GM19452 (cell line): ENCODE data around the gene DAPK2.
"Not testable (repeated sequence)": the region's sequence is repeated elsewhere in the genome, so short reads cannot be mapped to it uniquely, and the experiment has no call there.

Source experiments
- ATAC-seq: cut with Tn5 transposase; IDR thresholded peaks from one replicate; pipeline ENCODE4 v1.9.1; 2021; ENCODE audit not compliant: unreplicated experiment

DAPK2 gene

GRCh38 chr15:63978511-63979261 is 67.6 kb downstream of the DAPK2 start:
- no peak for ATAC-seq

- no peak for ATAC-seq
These were observed 69.2 kb downstream of the DAPK2 start for GRCh38 chr15:63977119-63977518.

DNA sequence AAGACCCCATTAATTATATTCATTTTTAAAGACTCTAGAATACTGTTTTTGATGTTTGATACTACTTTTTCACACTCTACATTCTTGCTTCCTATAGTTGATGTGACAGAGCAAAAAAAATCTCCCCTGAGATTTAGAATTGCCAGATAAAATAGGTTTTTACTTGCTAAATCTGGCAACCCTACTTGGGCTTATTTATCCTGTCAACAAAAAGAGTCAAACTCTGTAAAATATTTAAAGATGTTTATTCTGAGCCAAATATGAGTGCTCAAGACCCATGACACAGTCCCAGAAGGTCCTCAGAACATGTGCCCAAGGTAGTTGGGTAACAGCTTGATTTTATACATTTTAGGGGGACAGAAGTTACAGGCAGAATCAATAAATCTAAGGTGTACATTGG is 72.3 kb downstream of the DAPK2 start:
- ATAC-seq, result no peak

DNA sequence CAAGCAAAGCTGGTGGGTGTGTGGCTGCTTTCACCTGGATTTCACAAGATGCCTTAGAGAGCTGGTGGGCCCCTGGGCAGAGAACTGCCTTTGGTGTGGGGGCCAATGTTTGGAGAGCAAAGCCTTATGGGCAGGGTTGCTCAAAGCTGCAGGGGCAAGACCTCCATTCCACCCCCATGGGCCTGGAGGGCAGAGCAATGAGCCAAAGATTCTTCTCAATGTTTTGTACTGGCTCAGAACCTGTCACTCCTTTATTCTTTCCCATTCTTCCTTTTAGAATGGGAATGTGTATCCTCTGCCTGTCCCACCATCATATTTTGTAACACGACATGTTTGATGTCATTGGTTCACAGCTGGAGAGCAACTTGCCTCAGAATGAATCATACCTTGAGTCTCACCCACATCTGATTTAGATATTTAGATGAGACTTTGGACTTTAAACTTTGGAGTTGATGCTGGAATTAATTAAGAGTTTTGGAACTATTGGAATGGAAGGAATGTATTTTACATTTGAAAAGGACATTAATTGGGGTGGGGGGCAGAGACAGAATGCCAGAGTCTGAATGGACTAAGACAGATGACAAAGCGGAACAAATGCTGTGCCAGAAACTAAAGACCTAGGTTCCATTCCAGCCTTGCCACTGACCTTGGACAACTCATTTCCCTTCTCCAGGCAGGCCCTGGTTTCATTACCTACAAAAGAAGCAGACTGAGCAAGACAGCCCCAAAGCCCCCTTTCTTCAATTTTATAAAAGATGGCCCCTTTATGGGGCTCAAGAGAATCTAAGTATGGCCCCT is 72.9 kb downstream of the DAPK2 start:
- ATAC-seq, result no peak

DNA sequence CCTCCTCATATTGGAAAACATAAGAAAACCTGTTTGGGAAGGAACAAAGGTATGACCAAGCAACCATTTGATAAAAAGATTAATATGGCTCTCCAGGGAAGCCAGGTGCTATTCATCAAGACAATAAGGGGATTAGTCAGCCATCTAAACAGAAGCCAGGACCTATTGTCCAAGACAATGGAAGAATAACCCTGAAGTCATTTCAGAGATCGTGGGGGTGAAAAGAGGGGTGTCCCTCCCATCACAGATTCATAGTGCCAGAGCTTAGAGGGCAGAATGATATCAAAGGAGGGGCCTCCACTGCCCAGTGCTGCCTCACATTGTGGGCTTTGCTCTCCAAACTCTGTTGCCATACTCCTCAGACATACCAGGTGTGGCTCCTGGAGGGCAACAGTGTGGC is 73.5 kb downstream of the DAPK2 start:
- no peak for ATAC-seq

DNA sequence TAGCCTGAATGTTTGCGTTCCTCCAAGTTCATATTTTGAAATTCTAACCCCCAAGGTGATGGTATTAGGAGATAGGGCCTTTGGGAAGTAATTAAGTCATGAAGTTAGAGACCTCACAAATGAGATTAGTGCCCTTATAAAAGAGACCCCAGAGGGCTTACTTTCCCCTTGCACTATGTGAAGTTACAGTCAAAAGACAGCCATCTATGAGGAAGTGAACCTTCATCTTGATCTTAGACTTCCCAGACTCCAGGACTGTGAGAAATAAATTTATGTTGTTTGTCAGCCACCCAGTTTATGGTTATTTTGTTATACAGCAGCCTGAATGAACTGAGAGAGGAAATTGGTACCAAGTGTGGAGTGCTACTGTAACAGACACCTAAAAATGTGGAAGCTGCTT is 74.4 kb downstream of the DAPK2 start:
- ATAC-seq, result no peak

GRCh38 chr15:63971427-63971805 is 74.9 kb downstream of the DAPK2 start:
- ATAC-seq, result peak; percentile 25

- ATAC-seq, result peak; percentile 95
These were observed 75.5 kb downstream of the DAPK2 start for GRCh38 chr15:63970621-63971426.

GRCh38 chr15:63969652-63970421 is 76.4 kb downstream of the DAPK2 start:
- ATAC-seq, result no peak

DNA sequence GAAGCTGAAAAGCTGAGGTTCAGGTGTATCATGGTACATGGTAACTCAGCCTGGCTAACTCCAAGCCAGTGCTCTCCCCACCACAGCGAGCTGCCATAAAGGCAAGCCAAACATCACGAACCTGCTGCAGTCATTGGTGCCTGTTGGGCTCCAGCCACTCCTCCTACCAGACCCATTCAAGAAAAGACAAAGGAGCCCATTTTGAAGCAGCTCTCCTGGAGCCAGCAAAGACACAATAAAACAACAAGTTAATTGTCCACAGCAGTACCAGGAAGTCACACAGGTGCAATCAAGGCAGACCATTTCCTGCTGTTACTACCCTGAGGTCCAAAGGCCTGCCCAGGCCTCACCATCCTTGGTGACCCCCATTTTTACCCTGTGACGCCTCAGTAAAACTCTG is 77.6 kb downstream of the DAPK2 start:
- no peak for ATAC-seq

DNA sequence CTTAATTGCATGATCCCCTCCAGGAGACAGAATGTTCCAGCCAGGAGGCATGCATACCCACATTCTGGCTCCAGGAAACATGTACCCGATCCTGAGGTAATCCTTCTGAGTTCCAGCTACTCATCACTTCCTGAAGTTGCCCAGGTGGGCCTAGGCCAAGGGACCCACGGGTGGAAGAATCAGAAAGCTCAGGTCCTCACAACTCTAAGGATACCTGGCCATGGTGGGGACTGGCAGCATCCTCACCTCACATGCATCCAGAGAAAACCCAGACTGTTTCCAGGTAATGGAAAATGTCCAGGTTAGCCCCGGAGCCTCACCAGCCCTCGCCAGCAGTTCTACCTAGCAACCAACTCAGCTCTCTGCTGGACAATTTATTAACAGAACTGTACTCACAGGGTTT is 78.2 kb downstream of the DAPK2 start:
- ATAC-seq, result no peak

DNA sequence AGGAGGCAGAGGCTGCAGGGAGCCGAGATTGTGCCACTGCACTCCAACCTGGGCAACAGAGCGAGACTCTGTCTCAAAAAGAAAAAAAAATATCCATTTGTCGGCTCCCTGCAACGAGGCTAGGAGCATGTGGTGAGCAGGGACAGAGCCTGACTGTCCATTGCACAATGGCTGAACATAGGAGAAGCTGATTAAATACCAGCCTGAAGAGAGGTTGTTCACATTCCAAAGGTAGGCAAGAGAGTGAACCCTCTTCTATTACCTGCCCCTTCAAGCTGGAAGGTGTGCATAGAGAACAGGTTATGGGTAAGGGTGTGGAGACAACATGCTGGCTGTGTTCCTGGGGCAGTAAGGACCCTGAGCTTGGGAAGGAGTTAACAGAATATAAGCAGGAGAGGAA is 78.7 kb downstream of the DAPK2 start:
- ATAC-seq, result no peak

DNA sequence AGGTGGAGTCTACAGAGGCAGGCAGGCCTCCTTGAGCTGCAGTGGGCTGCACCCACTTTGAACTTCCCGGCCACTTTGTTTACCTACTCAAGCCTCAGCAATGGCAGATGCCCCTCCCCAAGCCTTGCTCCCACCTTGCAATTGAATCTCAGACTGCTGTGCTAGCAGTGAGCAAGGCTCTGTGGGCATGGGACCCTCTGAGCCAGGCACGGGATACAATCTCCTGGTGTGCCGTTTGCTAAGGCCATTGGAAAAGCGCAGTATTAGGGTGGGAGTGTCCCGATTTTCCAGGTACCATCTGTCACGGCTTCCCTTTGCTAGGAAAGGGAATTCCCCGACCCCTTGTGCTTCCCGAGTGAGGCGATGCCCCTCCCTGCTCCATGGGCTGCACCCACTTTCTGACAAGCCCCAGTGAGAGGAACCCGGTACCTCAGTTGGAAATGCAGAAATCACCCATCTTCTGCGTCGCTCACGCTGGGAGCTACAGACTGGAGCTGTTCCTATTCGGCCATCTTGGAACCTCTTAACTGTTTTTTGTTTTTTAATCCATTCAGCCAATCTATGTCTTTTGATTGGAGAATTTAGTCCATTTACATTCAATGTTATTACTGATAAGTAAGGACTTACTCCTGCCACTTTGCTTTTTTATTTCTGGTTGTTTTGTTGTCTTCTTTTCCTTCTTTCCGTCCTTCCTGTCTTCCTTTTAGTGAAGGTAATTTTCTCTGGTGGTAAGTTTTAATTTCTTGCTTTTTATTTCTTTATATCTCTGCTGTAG is 83.2 kb downstream of the DAPK2 start:
- not testable (repeated sequence) for ATAC-seq

- no peak for ATAC-seq
These were observed 92.8 kb downstream of the DAPK2 start for GRCh38 chr15:63953524-63953923.

DNA sequence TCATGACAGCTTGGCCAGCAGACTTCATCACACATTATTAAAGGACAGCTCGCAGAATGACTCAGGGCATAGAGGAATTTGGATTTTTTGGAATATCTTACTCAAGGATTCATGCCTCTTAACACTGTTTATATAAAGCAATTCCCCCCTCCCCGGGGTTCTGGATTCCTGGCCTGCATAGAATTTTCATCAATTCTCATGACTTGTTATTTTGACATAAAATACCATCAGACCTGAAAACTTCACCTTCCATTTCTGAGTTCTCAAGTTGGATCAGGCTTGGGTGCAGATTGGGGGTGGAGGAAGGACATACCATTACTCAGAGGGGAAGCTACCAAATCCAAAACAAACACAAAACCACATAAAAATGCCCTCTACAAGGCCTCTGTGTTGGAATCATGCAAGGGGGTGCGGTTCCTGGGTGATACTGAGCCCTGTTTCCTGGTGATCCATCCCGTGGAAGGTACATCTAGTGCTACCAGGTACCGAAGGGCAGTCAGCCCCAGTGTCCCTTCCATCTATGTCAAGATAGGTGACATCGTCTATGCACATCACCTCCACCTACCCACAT is 95.3 kb downstream of the DAPK2 start:
- ATAC-seq, result no peak

GRCh38 chr15:63948971-63949370 is 97.3 kb downstream of the DAPK2 start:
- ATAC-seq, result no peak

GRCh38 chr15:63948436-63948835 is 97.8 kb downstream of the DAPK2 start:
- no peak for ATAC-seq

DNA sequence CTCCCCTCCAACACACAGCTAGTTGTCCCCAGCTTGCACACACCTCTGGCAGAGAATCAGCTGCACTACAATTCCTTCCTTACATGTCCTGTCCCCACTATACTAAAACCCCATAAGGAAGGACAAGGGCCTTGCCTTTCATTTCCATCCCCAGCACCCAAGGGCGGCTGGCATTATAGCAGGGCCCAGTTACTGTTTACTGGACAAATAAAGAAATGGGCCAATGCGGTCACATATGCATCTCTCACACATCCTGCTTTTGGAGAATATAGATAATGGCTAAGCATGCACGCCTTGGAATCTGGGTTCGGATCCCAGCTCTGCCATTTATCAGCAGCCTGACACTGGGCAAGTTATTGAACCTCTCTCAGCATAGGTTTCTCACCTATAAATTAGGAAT is 99.1 kb downstream of the DAPK2 start:
- ATAC-seq, result no peak

- ATAC-seq, result no peak
These were observed 99.7 kb downstream of the DAPK2 start for GRCh38 chr15:63946524-63947065.
